GM12864 (cell line): ENCODE results near the gene NPAS1.

ENCODE experiments used
- DNase-seq: peaks from one replicate; pipeline ENCODE4 v3.0.0-alpha.2; 2011; ENCODE audit warnings: low read depth
- H3K4me3 ChIP-seq: 2 replicates; pipeline ENCODE4 v1.5.1; 2011; ENCODE audit warnings: mild to moderate bottlenecking, low read depth, low read length, control low read depth
- CTCF ChIP-seq: IDR thresholded peaks from 2 replicates; pipeline ENCODE4 v1.5.1; 2011; ENCODE audit warnings: low read depth, mild to moderate bottlenecking, moderate library complexity, low read length, control low read depth, inconsistent platforms; ENCODE audit errors: missing control alignments

NPAS1 gene

GRCh38 chr19:47020992-47021496, 1.4 kb downstream of the NPAS1 start:
- TF ChIP-seq CTCF, result no peak
- no peak overlapping the region for H3K4me3 ChIP-seq
- DNase-seq, result no peak

- H3K4me3 ChIP-seq, result no peak overlapping the region
- no peak for DNase-seq
- no peak for TF ChIP-seq CTCF
Measured at GRCh38 chr19:47021536-47022139, 2.0 kb downstream of the NPAS1 start.

- no peak overlapping the region for H3K4me3 ChIP-seq
- DNase-seq, result no peak
- TF ChIP-seq CTCF, result no peak
Measured at GRCh38 chr19:47022140-47022536, 2.5 kb downstream of the NPAS1 start.

GRCh38 chr19:47022541-47023447, 3.2 kb downstream of the NPAS1 start:
- H3K4me3 ChIP-seq, result no peak overlapping the region
- no peak for TF ChIP-seq CTCF
- DNase-seq, result no peak

- H3K4me3 ChIP-seq, result no peak overlapping the region
- TF ChIP-seq CTCF, result no peak
- DNase-seq, result no peak
Measured at GRCh38 chr19:47023448-47023794, 3.8 kb downstream of the NPAS1 start.

- no peak for DNase-seq
- no peak overlapping the region for H3K4me3 ChIP-seq
- TF ChIP-seq CTCF, result no peak
Measured at GRCh38 chr19:47024502-47024901, 4.9 kb downstream of the NPAS1 start.
